H1 (cell line): ENCODE measurements around the gene CD34. TPM values are rescaled to one million over a fixed set of nuclear protein-coding genes. Genes with fewer than 3 reads are reported as not detected.

Experiments used
- CTCF ChIA-PET: fragments of 300-600 bp; sonication (Branson Sonifier 250); formaldehyde crosslinking; loops from one replicate; lab custom pipeline; 2021; ENCODE audit not compliant: partially characterized antibody; lab: Charles Lee
- POLR2A ChIA-PET: fragments of 300-600 bp; sonication (Branson Sonifier 250); formaldehyde crosslinking; loops from one replicate; lab custom pipeline; 2021; ENCODE audit warnings: inconsistent platforms; ENCODE audit not compliant: partially characterized antibody; lab: Charles Lee
- DNase-seq, 2 experiments: peaks; one replicate each; pipeline versions ENCODE4 v3.0.0 to v3.0.0-alpha.2; 2010 to 2022; ENCODE audit warnings: low spot score in 2 of 2, low read depth in 1 of 2, mixed read lengths in 1 of 2
- FAIRE-seq: peaks from 2 replicates; lab custom pipeline; 2011; peaks lifted over from hg19 to GRCh38; lab: Jason Lieb, UNC
- H2AFZ ChIP-seq: 2 replicates; pipeline ENCODE4 v1.8.1; 2012; ENCODE audit warnings: low read length, inconsistent platforms
- H2AK5ac ChIP-seq: 2 replicates; pipeline ENCODE4 v1.6.1; 2013; ENCODE audit warnings: low read depth, low read length
- H2BK120ac ChIP-seq: replicated peaks from 2 replicates; pipeline ENCODE3; 2013; ENCODE audit warnings: low read depth, low read length, inconsistent platforms
- H2BK12ac ChIP-seq: 2 replicates; pipeline ENCODE4 v1.6.1; 2013; ENCODE audit warnings: low read depth, low read length
- H2BK15ac ChIP-seq: 2 replicates; pipeline ENCODE4 v1.6.1; 2013; ENCODE audit warnings: low read length
- H2BK20ac ChIP-seq: 2 replicates; pipeline ENCODE4 v1.6.1; 2013; ENCODE audit warnings: low read length
- H2BK5ac ChIP-seq: 2 replicates; pipeline ENCODE4 v1.6.1; 2013; ENCODE audit warnings: low read depth, low read length
- H3K14ac ChIP-seq: 2 replicates; pipeline ENCODE4 v1.6.1; 2013; ENCODE audit warnings: inconsistent platforms; ENCODE audit not compliant: insufficient read length
- H3K18ac ChIP-seq: 2 replicates; pipeline ENCODE4 v1.6.1; 2013; ENCODE audit warnings: low read length; ENCODE audit errors: extremely low read depth
- H3K23ac ChIP-seq: 2 replicates; pipeline ENCODE4 v1.6.1; 2013; ENCODE audit warnings: inconsistent platforms; ENCODE audit not compliant: insufficient read length
- H3K23me2 ChIP-seq: 2 replicates; pipeline ENCODE4 v1.6.1; 2013; ENCODE audit warnings: low read depth, low read length
- H3K27ac ChIP-seq: 2 replicates; pipeline ENCODE4 v1.6.1; 2011; ENCODE audit warnings: low read depth, low read length, inconsistent platforms
- H3K27me3 ChIP-seq, 4 experiments: replicated peaks in 1 of 4; 1 replicate in 1 of 4; 2 replicates in 3 of 4; pipeline versions ENCODE4 v1.6.1 to v1.8.1; 2011 to 2013; ENCODE audit warnings: low read length in 3 of 4, mild to moderate bottlenecking in 3 of 4, inconsistent platforms in 2 of 4, mixed read lengths in 2 of 4, moderate library complexity in 1 of 4; ENCODE audit not compliant: control insufficient read depth in 3 of 4, insufficient read depth in 3 of 4; ENCODE audit errors: extremely low read depth in 1 of 4
- H3K36me3 ChIP-seq, 4 experiments: 2 replicates each; pipeline versions ENCODE4 v1.6.1 to v1.8.1; 2011 to 2013; ENCODE audit warnings: mild to moderate bottlenecking in 4 of 4, low read length in 3 of 4, moderate library complexity in 2 of 4, control low read depth in 1 of 4, inconsistent platforms in 1 of 4; ENCODE audit not compliant: insufficient read depth in 4 of 4, control insufficient read depth in 2 of 4
- H3K4ac ChIP-seq: replicated peaks from 2 replicates; pipeline ENCODE3; 2013; ENCODE audit warnings: low read length, low read depth, mixed read lengths, inconsistent platforms; ENCODE audit not compliant: insufficient read length
- H3K4me1 ChIP-seq, 4 experiments: replicated peaks in 1 of 4; 1 replicate in 1 of 4; 2 replicates in 3 of 4; pipeline versions ENCODE4 v1.6.1 to v1.8.1; 2011 to 2013; ENCODE audit warnings: low read length in 3 of 4, inconsistent platforms in 2 of 4, mixed read lengths in 1 of 4; ENCODE audit not compliant: insufficient read depth in 4 of 4, control insufficient read depth in 3 of 4
- H3K4me2 ChIP-seq, 2 experiments: 2 replicates each; pipeline versions ENCODE4 v1.6.1 to v1.8.1; 2011 to 2013; ENCODE audit warnings: low read depth in 2 of 2, low read length in 2 of 2, control low read depth in 1 of 2, inconsistent platforms in 1 of 2, mild to moderate bottlenecking in 1 of 2; ENCODE audit not compliant: insufficient read depth in 1 of 2
- H3K4me3 ChIP-seq, 4 experiments: fragments of 200-600, 300-600 bp in 1 of 4; sonication (generic), shearing (Covaris generic), sonication (Bioruptor Twin) in 1 of 4; 2 replicates each; pipeline versions ENCODE4 v1.5.1 to v1.8.1; 2011 to 2016; ENCODE audit warnings: low read length in 4 of 4, low read depth in 3 of 4, control low read depth in 2 of 4, inconsistent platforms in 2 of 4, mild to moderate bottlenecking in 2 of 4, mixed read lengths in 1 of 4, moderate library complexity in 1 of 4; ENCODE audit not compliant: insufficient read depth in 2 of 4; ENCODE audit errors: extremely low read depth in 1 of 4
- H3K56ac ChIP-seq: replicated peaks from 2 replicates; pipeline ENCODE3; 2013; ENCODE audit warnings: low read depth, mild to moderate bottlenecking, mixed read lengths, low read length, inconsistent platforms; ENCODE audit not compliant: insufficient read length
- H3K79me1 ChIP-seq: 2 replicates; pipeline ENCODE4 v1.6.1; 2013; ENCODE audit warnings: low read depth, low read length, control low read depth
- H3K79me2 ChIP-seq, 2 experiments: 2 replicates each; pipeline versions ENCODE4 v1.6.1 to v1.8.1; 2012 to 2013; ENCODE audit warnings: low read length in 2 of 2, mild to moderate bottlenecking in 2 of 2, inconsistent platforms in 1 of 2; ENCODE audit not compliant: insufficient read depth in 2 of 2, control insufficient read depth in 1 of 2
- H3K9ac ChIP-seq, 4 experiments: replicated peaks in 1 of 4; 1 replicate in 1 of 4; 2 replicates in 3 of 4; pipeline versions ENCODE4 v1.6.1 to v1.8.1; 2011 to 2013; ENCODE audit warnings: low read depth in 3 of 4, low read length in 3 of 4, control low read depth in 2 of 4, mild to moderate bottlenecking in 2 of 4, moderate library complexity in 2 of 4, inconsistent platforms in 1 of 4; ENCODE audit errors: extremely low read depth in 1 of 4
- H3K9me3 ChIP-seq, 2 experiments: 2 replicates each; pipeline versions ENCODE4 v1.6.1 to v1.8.1; 2012 to 2013; ENCODE audit warnings: mild to moderate bottlenecking in 2 of 2, moderate library complexity in 2 of 2, control low read depth in 1 of 2, inconsistent platforms in 1 of 2, low read depth in 1 of 2, low read length in 1 of 2, mixed read lengths in 1 of 2; ENCODE audit not compliant: insufficient read depth in 2 of 2
- H4K20me1 ChIP-seq, 2 experiments: replicated peaks in 1 of 2; 2 replicates each; pipeline versions ENCODE3 to v1.8.1; 2011 to 2013; ENCODE audit warnings: inconsistent platforms in 2 of 2, low read length in 2 of 2, mild to moderate bottlenecking in 1 of 2; ENCODE audit not compliant: insufficient read depth in 2 of 2, control insufficient read depth in 1 of 2
- H4K5ac ChIP-seq: 2 replicates; pipeline ENCODE4 v1.6.1; 2013; ENCODE audit warnings: low read length, low read depth, mixed read lengths, inconsistent platforms; ENCODE audit not compliant: insufficient read length
- H4K8ac ChIP-seq: 2 replicates; pipeline ENCODE4 v1.8.0; 2013; ENCODE audit warnings: mild to moderate bottlenecking, moderate library complexity, low read length, inconsistent platforms; ENCODE audit not compliant: insufficient read depth; ENCODE audit errors: extremely low read depth
- H4K91ac ChIP-seq: replicated peaks from 2 replicates; pipeline ENCODE3; 2013; ENCODE audit warnings: low read length, mixed read lengths, inconsistent platforms; ENCODE audit not compliant: insufficient read length
- ASH2L ChIP-seq: fragments of 200-600, 300-600 bp; sonication (generic); IDR thresholded peaks from one replicate; pipeline ENCODE4 v1.7.1; 2017; ENCODE audit warnings: low read length
- CBX8 ChIP-seq: fragments of 300-800, 300-1000 bp; sonication (generic); IDR thresholded peaks from 2 replicates; pipeline ENCODE4 v1.7.1; 2016; ENCODE audit warnings: low read depth, low read length, borderline replicate concordance
- CEBPB ChIP-seq: IDR thresholded peaks from 2 replicates; pipeline ENCODE4 v1.6.1; 2012; ENCODE audit warnings: low read depth, low read length
- EGR1 ChIP-seq: IDR thresholded peaks from 2 replicates; pipeline ENCODE4 v1.6.1; 2011; ENCODE audit warnings: low read depth, low read length, borderline replicate concordance
- GABPA ChIP-seq: IDR thresholded peaks from 2 replicates; pipeline ENCODE4 v1.6.1; 2011; ENCODE audit warnings: mild to moderate bottlenecking, low read length, moderate library complexity, borderline replicate concordance; ENCODE audit not compliant: insufficient read depth
- HDAC2 ChIP-seq, 2 experiments: fragments of 300-600 bp in 1 of 2; sonication (generic) in 1 of 2; IDR thresholded peaks; 2 replicates each; pipeline ENCODE4 v1.6.1; 2011 to 2012; ENCODE audit warnings: low read depth in 2 of 2, low read length in 2 of 2, mild to moderate bottlenecking in 2 of 2, moderate library complexity in 2 of 2, borderline replicate concordance in 1 of 2, inconsistent platforms in 1 of 2
- PHF8 ChIP-seq: fragments of 200-600 bp; sonication (generic); conservative IDR thresholded peaks from 2 replicates; pipeline ENCODE4 v1.7.1; 2012; ENCODE audit warnings: low read depth, mild to moderate bottlenecking, inconsistent platforms, low read length, moderate library complexity
- SIX5 ChIP-seq: IDR thresholded peaks from 2 replicates; pipeline ENCODE4 v1.6.1; 2011; ENCODE audit warnings: mild to moderate bottlenecking, low read depth, low read length
- SP4 ChIP-seq: IDR thresholded peaks from 2 replicates; pipeline ENCODE4 v1.6.1; 2012; ENCODE audit warnings: low read length, inconsistent platforms
- WGBS, 2 experiments: shearing (Covaris generic) in 1 of 2; methylation state at CpG; one replicate each; pipeline versions ENCODE4 v1.1.6 to v1.1.7; 2013 to 2015; ENCODE audit warnings: low lambda C conversion rate in 2 of 2, mixed read lengths in 2 of 2, inconsistent platforms in 1 of 2, low coverage in 1 of 2, missing lambda C conversion rate in 1 of 2; ENCODE audit not compliant: insufficient replicate concordance in 2 of 2, insufficient coverage in 1 of 2, insufficient read length in 1 of 2; ENCODE audit errors: extremely low coverage in 1 of 2, missing lambda C conversion rate in 1 of 2; 5-methylcytosine and 5-hydroxymethylcytosine counted together
- polyA plus RNA-seq, 7 experiments: library from polyadenylated mRNA; depleted of rRNA in 3 of 7; stranded (reverse) in 5 of 7; unstranded in 2 of 7; fragments of >200 nt in 5 of 7; fragments of 200-250 nt in 2 of 7; gene quantifications; 1 replicate in 5 of 7; 2 replicates in 1 of 7; 4 replicates in 1 of 7; pipeline versions ENCODE4 v1.2.1 to v1.2.3, GENCODE V29; 2011 to 2013; ENCODE audit warnings: missing spikeins in 2 of 7, mixed read lengths in 2 of 7
- total RNA-seq: library from RNA; stranded (reverse); fragmentation: NEBNext Ultra II Directional; extraction: Animal tissue kit (Norgen Biotek cat#: 25700); gene quantifications from 2 replicates; pipeline ENCODE4 v1.2.1, GENCODE V29; 2021
- TF ChIP-seq, protein P1 (sequence below), 3 experiments: IDR thresholded peaks; 1 replicate in 2 of 3; 2 replicates in 1 of 3; pipeline versions ENCODE4 v1.5.1 to v1.6.1; 2011; ENCODE audit warnings: low read length in 3 of 3, mild to moderate bottlenecking in 3 of 3, inconsistent platforms in 2 of 3, low read depth in 1 of 3, moderate library complexity in 1 of 3; ENCODE audit not compliant: insufficient read depth in 1 of 3; ENCODE audit errors: control extremely low read depth in 1 of 3
- TF ChIP-seq, protein P2 (sequence below): IDR thresholded peaks from 2 replicates; pipeline ENCODE4 v1.6.1; 2012; ENCODE audit warnings: inconsistent platforms

CD34 gene
- total and polyA plus RNA-seq, 2 of the 8 experiments (the other 6 are each of a cell fraction or from before 2014, with no cell fraction given): 0.39 to 0.54 TPM

GRCh38 chr1:207922554-207922953 is 11.6 kb upstream of the CD34 start:
- H2BK12ac ChIP-seq: no peak overlapping the region
- no peak overlapping the region for H3K23ac ChIP-seq
- H2BK20ac ChIP-seq: no peak overlapping the region
- H3K4me2 ChIP-seq: no peak overlapping the region
- no peak overlapping the region for H3K4me3 ChIP-seq
- no peaks in the 10 kb centered on the region for H3K79me1 ChIP-seq
- no peak overlapping the region for H2BK15ac ChIP-seq
- H3K79me2 ChIP-seq: no peaks in the 10 kb centered on the region
- H3K14ac ChIP-seq: no peak overlapping the region
- H3K9ac ChIP-seq: no peak overlapping the region
- no peak overlapping the region for H2BK120ac ChIP-seq
- no peaks in the 10 kb centered on the region for H3K9me3 ChIP-seq
- ChIA-PET CTCF (interaction anchor here (1.5 to 4.2 kb wide), 4 partner anchors 15 to 59 kb away, joined by 3 to 21 read pairs (median 8); no protein-coding TSS in a partner anchor), POLR2A (no interaction called here)
- FAIRE-seq (no peak), DNase-seq (no peak)
- no peak overlapping the region for H2AFZ ChIP-seq
- H4K91ac ChIP-seq: no peak overlapping the region
- no peaks in the 10 kb centered on the region for H4K20me1 ChIP-seq
- H3K27ac ChIP-seq: no peak overlapping the region
- no peaks in the 10 kb centered on the region for H3K23me2 ChIP-seq
- H4K8ac ChIP-seq: no peak overlapping the region; the same call in 1 of the 2 replicates
- WGBS, 2 experiments: 88% methylated on average over 5 of the region's 8 CpGs; no CpG with 5 or more reads in 1 of the 2 experiments
- no peak overlapping the region for H4K5ac ChIP-seq
- no peaks in the 10 kb centered on the region for H3K27me3 ChIP-seq
- H2AK5ac ChIP-seq: no peak overlapping the region
- H2BK5ac ChIP-seq: no peak overlapping the region
- H3K18ac ChIP-seq: no peak overlapping the region
- no peak overlapping the region for H3K56ac ChIP-seq
- H3K4ac ChIP-seq: no peak overlapping the region
- no peaks in the 10 kb centered on the region for H3K36me3 ChIP-seq
- peaks cover 0 to 7% (median 1%) of the 10 kb centered on the region in 4 experiments; a peak in 3 of 7 replicates for H3K4me1 ChIP-seq
- TF ChIP-seq PHF8: no peak
- TF ChIP-seq, protein P1, sequence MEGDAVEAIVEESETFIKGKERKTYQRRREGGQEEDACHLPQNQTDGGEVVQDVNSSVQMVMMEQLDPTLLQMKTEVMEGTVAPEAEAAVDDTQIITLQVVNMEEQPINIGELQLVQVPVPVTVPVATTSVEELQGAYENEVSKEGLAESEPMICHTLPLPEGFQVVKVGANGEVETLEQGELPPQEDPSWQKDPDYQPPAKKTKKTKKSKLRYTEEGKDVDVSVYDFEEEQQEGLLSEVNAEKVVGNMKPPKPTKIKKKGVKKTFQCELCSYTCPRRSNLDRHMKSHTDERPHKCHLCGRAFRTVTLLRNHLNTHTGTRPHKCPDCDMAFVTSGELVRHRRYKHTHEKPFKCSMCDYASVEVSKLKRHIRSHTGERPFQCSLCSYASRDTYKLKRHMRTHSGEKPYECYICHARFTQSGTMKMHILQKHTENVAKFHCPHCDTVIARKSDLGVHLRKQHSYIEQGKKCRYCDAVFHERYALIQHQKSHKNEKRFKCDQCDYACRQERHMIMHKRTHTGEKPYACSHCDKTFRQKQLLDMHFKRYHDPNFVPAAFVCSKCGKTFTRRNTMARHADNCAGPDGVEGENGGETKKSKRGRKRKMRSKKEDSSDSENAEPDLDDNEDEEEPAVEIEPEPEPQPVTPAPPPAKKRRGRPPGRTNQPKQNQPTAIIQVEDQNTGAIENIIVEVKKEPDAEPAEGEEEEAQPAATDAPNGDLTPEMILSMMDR (IDR thresholded peaks at IDR 0.05; ENCODE audit: control extremely low read depth in 1 of 3, insufficient read depth in 1 of 3, low read depth in 1 of 3, low read length in 3 of 3): no peak
- no peak for TF ChIP-seq HDAC2 (IDR thresholded peaks at IDR 0.05; ENCODE audit: borderline replicate concordance in 1 of 2, low read depth in 2 of 2, low read length in 2 of 2)
- TF ChIP-seq, protein P2, sequence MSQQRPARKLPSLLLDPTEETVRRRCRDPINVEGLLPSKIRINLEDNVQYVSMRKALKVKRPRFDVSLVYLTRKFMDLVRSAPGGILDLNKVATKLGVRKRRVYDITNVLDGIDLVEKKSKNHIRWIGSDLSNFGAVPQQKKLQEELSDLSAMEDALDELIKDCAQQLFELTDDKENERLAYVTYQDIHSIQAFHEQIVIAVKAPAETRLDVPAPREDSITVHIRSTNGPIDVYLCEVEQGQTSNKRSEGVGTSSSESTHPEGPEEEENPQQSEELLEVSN: no peak
- TF ChIP-seq SIX5: no peak
- TF ChIP-seq ASH2L: no peak
- no peak for TF ChIP-seq EGR1
- no peak for TF ChIP-seq GABPA
- TF ChIP-seq CEBPB: no peak
- TF ChIP-seq CBX8: no peak
- TF ChIP-seq SP4: no peak
